Prostate gland (tissue), 2 donors: ENCODE results near the gene KASH5. TPM values are rescaled to one million over a fixed set of nuclear protein-coding genes. Genes with fewer than 3 reads are reported as not detected.

Experiments used
- DNase-seq: peaks from one replicate; pipeline ENCODE4 v3.0.0-alpha.2; 2019; ENCODE audit warnings: low spot score
- H3K27ac ChIP-seq, 2 donors: fragments of 200-600 bp; sonication (generic); 2 replicates each; pipeline ENCODE4 v1.5.1; 2017 to 2019
- H3K27me3 ChIP-seq: fragments of 200-600 bp; sonication (generic); replicated peaks from 2 replicates; pipeline ENCODE4 v1.5.1; 2019; ENCODE audit not compliant: insufficient read depth
- H3K36me3 ChIP-seq, 2 donors: fragments of 200-600 bp; sonication (generic); 1 replicate in 1 of 2; 2 replicates in 1 of 2; pipeline versions ENCODE4 v1.5.1 to v1.8.1; 2017 to 2019
- H3K4me1 ChIP-seq: fragments of 200-600 bp; sonication (generic); replicated peaks from 2 replicates; pipeline ENCODE4 v1.5.1; 2019
- H3K4me3 ChIP-seq, 2 donors: fragments of 200-600 bp; sonication (generic); 2 replicates each; pipeline ENCODE4 v1.5.1; 2017 to 2019
- H3K9me3 ChIP-seq: fragments of 200-600 bp; sonication (generic); 2 replicates; pipeline ENCODE4 v1.5.1; 2017
- CTCF ChIP-seq, 4 experiments: fragments of 200-600 bp in 2 of 4; fragments of 450-650 bp in 2 of 4; sonication (generic) in 2 of 4; IDR thresholded peaks; 1 replicate in 3 of 4; 2 replicates in 1 of 4; pipeline ENCODE4 v1.5.1; 2016 to 2019; ENCODE audit warnings: antibody characterized with exemption in 4 of 4, mild to moderate bottlenecking in 2 of 4, moderate library complexity in 2 of 4
- POLR2A ChIP-seq: fragments of 450-650 bp; IDR thresholded peaks from one replicate; pipeline ENCODE4 v1.6.1; 2016; ENCODE audit warnings: antibody characterized with exemption, mild to moderate bottlenecking
- POLR2AphosphoS5 ChIP-seq: sonication (generic); formaldehyde crosslinking; IDR thresholded peaks from one replicate; pipeline ENCODE4 v1.6.1; 2017; ENCODE audit warnings: antibody characterized with exemption
- WGBS: methylation state at CpG from one replicate; pipeline ENCODE4 v1.1.5; 2018; 5-methylcytosine and 5-hydroxymethylcytosine counted together
- intact Hi-C: fragments of 100-400 bp; cut with DNase I; formaldehyde crosslinking; loops from one replicate; pipeline ENCODE4 v1.14.2; 2022
- total RNA-seq, 2 donors: library from RNA; depleted of rRNA; stranded (reverse); fragments of >200 nt; gene quantifications; one replicate each; pipeline ENCODE4 v1.1.0, GENCODE V29; 2016

Gene KASH5
- total RNA-seq, 2 donors from 2014 or later: 13.1 TPM; not detected in 1

- intact Hi-C loops: no loop called here
- WGBS: 49% methylated on average over 11 of the region's 11 CpGs
- no peak for DNase-seq
- no peak for TF ChIP-seq POLR2AphosphoS5
- Histone ChIP-seq H3K4me3 (no peak overlapping the region), H3K4me1 (no peaks in the 10 kb centered on the region), H3K36me3 (no peaks in the 10 kb centered on the region), H3K27me3 (no peaks in the 10 kb centered on the region), H3K9me3 (no peaks in the 10 kb centered on the region), H3K27ac (no peak overlapping the region)
These were observed 10.1 kb downstream of the KASH5 start for GRCh38 chr19:49398001-49398615.

DNA sequence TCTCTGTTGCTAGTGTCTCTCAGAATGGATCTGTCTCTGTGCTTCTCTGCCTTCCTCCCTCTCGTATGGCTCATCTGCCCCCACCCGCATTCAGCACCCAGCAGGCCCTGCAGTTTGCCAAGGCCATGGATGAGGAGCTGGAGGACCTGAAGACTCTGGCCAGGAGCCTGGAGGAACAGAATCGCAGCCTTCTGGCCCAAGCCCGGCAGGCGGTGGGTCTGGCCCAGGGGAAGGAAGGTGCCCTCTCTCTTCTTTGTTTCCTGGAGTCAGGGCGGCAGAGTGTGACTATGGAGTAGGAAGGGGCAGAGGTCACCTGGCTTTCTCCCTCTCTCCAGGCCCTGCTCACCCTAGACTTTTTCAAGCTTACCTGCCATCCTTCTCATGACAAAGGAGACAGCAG, 10.9 kb downstream of the KASH5 start:
- Histone ChIP-seq H3K36me3 (no peaks in the 10 kb centered on the region), H3K27ac (no peak overlapping the region), H3K4me3 (no peak overlapping the region), H3K9me3 (no peaks in the 10 kb centered on the region), H3K27me3 (no peaks in the 10 kb centered on the region), H3K4me1 (no peaks in the 10 kb centered on the region)
- intact Hi-C loops: no loop called here
- WGBS: 98% methylated on average over 6 of the region's 6 CpGs
- no peak for DNase-seq
- TF ChIP-seq CTCF (IDR thresholded peaks at IDR 0.05) (no peak), POLR2AphosphoS5 (no peak), POLR2A (no peak)

- no peaks in the 10 kb centered on the region for H3K4me1 ChIP-seq
- DNase-seq: no peak
- H3K27me3 ChIP-seq: no peaks in the 10 kb centered on the region
- H3K36me3 ChIP-seq: no peaks in the 10 kb centered on the region
- H3K9me3 ChIP-seq: no peaks in the 10 kb centered on the region
- H3K27ac ChIP-seq: no peak overlapping the region
- WGBS: 85% methylated on average over 6 of the region's 6 CpGs
- intact Hi-C loops: no loop called here
- TF ChIP-seq CTCF (IDR thresholded peaks at IDR 0.05) (no peak), POLR2AphosphoS5 (no peak), POLR2A (no peak)
- H3K4me3 ChIP-seq: no peak overlapping the region
These were observed 12.0 kb downstream of the KASH5 start for GRCh38 chr19:49400029-49400428.

DNA sequence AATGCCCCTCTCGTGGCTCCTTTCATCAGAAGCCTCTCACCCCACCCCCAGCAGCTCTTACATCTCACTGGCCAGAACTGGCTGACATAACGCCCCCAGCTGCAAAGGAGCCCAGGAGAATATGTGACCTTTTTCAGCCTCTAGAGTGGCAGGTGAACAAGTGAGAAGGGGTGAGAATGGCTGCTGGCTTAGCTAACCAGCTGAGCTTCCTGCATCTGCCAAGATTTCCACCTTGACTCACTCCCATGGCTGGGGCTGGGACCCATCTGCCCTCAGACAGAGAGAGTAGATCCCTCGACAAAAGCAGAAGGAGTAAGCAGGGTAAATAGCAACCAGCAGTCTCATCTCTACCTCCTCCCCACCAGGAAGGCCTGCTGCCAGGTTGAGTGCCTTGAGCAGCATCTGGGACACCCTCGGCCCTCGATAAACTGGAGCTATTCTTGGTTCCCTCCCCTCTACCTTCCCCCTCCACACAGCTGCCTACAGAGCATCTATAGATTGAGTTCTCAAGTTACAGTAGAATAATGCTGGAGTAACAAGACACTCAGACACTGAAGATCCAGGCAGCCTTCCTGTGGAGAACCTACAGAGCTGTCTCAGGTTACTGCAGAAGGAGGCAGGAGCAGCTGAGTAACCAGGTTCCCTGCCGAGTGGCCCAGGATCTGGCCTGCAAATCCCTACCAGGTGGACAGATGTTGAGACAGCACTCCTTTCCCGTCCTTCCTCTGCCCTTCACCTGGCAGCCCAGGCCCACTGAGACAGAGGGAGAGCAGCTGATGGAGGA, 15.5 kb downstream of the KASH5 start:
- TF ChIP-seq CTCF (IDR thresholded peaks at IDR 0.05): no peak
- TF ChIP-seq POLR2AphosphoS5: no peak
- no peak for TF ChIP-seq POLR2A
- no peak for DNase-seq
- WGBS: 53% methylated on average over 7 of the region's 7 CpGs
- intact Hi-C loops: no loop called here
- no peaks in the 10 kb centered on the region for H3K9me3 ChIP-seq
- H3K4me3 ChIP-seq: no peak overlapping the region
- H3K4me1 ChIP-seq: no peaks in the 10 kb centered on the region
- no peaks in the 10 kb centered on the region for H3K36me3 ChIP-seq
- no peak overlapping the region for H3K27ac ChIP-seq
- H3K27me3 ChIP-seq: no peaks in the 10 kb centered on the region

DNA sequence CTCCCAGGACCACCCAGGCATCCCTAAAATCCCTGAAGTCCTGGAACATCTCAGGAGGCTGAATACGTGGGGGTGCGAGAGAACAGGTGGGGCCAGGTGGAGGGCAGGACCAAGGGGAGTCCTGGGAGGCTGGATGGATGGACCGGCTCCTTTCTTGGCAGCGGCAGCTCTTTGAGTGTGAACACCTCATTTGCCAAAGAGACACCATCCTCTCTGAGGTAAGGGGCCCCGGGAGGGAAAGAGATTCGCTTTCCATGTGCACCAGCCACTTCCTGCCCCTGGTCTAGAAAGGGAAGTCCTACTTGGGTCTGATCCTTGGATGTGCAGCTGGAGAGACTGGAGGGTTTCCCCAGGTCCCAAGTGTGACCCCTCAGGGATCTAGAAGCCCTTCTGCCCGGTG, 19.0 kb downstream of the KASH5 start:
- Histone ChIP-seq H3K9me3 (no peaks in the 10 kb centered on the region), H3K27ac (no peak overlapping the region), H3K4me1 (no peaks in the 10 kb centered on the region), H3K4me3 (no peak overlapping the region), H3K27me3 (no peaks in the 10 kb centered on the region), H3K36me3 (no peaks in the 10 kb centered on the region)
- TF ChIP-seq CTCF (IDR thresholded peaks at IDR 0.05) (no peak), POLR2AphosphoS5 (no peak), POLR2A (no peak)
- intact Hi-C loops: no loop called here
- 83% methylated on average over 7 of the region's 7 CpGs for WGBS
- DNase-seq: no peak
